Measurements from ENCODE around the gene PXDN.
"Not testable (repeated sequence)": the region's sequence is repeated elsewhere in the genome, so short reads cannot be mapped to it uniquely, and the experiment has no call there.

PXDN gene

DNA sequence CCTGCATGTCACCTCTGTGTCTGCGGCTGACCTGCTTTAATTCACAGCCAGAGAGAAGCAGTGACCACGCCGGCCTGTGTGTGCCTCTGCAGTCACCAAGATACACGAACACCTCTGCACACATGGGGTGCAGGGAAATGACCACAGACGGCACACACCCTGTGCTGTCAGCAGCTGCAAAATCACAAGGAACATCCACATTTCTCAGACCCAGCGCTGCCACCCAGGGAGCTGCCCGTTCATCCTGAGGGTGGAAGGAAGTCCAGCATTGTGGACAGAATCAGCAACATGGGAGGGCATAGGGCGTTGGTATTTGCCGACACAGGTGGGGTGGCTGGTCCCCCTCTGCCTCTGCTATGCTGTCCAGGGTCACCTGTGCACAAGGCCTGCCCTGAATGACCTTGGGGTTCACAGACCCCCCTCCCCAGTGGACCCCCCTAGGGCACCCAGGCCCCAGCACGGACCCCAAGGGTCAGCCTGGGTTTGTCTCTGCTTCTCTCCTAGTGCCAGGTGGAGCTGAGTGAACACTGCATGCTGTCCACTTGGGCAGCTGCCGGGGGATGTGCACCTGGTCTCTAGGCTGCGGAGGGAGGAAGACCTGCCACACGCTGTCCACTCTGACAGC is 107.4 kb downstream of the PXDN start:
- DNase-seq: no peak

DNA sequence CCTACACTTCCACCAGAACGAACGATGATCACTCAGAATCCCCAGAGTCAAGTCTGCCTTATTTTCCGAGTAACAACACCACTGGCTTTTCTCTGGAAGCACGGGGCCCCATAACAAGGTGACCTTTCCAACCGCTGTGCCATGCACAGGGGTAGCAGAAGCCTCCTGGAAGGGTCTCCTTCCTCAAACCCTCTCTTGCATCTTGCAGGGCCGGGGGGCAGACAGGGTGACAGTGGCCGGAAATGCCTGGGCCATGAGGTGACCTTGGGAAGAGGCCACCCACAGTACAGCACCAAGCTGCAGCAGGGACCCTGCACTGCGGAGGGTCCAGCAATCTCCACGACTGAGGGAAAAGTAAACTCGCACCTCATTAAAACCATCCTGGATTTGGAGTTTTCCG is 108.5 kb downstream of the PXDN start:
- no peak for DNase-seq

- no peak for DNase-seq
These were observed 109.5 kb downstream of the PXDN start for GRCh38 chr2:1634681-1635341.

DNA sequence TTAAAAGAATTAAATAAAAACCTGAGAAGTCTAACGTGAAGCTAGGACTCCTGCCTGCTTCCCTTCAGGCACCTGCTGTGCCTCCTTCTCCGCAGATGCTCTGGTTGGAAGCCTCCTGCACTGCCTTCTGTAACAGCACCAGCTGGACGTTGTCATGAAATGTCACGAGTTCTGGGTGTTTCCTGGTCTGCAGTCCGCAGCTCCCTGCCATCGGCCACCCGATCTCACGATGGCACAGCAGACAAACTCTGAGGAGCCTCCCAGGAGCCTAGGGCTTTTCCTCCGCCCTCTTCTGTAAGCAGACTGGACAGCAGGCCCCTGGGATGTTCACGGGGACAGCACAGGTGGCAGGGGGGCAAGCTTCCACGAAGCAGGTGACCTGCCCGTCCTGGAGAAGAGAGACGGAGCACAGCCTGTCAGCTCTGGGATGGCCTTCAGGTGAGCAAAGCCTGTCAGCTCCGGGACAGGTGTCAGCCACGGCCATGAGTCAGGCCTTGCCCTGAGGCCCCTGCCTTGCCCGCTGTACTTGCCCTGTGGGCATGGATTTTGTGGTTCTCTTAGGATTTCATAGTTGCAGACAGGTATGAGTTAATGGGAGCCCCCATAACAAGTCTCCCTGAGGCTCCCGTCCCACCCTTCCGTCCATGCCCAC is 110.3 kb downstream of the PXDN start:
- no peak for DNase-seq

DNA sequence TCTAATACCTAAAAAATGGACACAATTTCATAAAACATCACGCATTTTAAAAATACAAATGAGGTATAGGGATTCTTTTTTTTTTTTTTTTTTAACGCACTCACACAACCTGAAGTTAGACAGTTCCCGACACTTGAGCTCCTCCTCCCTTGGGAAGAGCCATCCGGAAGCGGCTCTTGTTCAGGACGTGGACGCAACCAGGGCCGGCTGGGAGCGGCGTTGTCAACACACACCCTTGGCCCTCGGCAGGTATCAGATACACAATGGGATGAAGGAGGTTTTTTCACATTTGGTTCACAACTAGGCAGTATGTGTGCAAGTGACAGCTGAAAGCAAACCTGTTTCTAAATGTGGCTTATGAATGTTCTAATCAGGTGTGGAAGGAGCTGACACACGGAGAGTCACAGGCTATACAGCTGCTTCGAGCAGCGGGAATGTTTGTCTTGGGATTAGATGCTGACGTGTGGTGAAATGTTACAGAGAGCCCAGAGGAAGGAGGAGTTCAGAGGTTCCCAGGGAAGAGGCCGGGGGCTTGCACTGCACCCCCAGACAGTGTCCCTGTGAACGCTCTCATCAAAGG is 111.1 kb downstream of the PXDN start:
- DNase-seq: no peak

DNA sequence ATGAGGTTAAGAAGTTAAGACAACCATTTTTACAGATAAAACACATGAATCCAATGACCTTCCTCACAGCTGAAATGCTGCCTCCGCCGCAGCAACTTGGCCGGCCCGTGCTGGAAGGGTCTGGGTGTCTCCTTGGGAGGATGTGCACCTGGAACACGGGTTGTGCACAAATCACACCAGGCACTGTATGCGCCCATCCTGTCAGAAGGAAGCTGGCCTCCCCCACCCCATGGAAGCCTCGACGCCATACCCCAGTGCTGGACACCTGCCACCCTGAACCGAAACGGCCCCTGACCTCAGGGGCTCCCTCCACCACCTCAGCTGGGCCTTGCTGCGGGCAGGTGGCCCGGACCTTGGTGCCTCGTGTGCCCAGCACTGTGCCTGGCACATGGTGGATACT is 111.8 kb downstream of the PXDN start:
- no peak for DNase-seq

DNA sequence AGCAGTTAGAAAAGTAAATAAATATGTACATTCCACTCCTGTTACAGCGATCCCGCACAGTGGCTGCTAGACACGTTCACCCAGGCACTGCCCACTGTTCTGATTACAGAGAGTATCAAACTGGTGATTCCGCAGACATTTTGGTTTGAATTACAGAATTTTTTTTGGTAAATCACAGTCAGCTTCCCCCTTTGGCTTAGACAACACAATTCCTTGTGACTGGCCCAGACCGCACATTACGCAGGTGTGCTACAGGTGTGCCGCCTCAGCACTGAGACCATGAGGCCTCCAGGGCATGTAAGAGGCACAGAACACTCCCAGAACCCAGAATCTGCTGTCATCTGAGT is 112.3 kb downstream of the PXDN start:
- DNase-seq: no peak

DNA sequence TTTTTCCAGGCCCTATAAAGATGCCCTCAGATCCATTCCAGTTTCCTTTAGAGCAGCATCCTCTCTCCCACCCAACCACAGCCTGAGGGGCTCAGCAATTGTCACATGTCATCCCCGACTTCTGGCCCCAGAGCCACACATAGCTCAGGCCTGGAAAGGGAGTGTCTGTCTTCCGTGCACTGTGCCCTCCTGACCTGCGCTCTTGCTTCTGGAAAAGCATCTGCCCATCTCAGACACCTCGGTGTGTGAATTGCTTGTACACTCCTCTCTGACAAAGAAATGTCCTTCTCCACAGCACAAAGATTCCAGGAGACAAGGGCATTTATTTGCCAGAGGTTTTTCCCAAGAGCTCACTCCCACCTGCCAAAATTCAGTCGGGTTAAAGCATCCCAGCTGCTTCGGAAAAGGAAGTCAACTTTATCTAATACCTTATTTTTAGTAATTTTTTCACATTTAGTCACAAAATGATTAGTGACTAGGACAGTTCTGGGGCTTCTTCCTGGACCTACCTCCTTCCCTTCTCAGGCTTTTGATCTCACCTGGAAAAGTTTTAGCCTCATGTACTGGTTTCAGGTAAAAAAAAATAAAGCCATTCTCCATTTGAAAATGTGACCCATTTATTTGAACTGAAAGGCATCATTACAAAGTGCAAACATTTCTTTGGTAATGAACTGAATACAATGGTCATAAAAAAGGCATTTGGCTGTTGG is 112.9 kb downstream of the PXDN start:
- no peak for DNase-seq

DNA sequence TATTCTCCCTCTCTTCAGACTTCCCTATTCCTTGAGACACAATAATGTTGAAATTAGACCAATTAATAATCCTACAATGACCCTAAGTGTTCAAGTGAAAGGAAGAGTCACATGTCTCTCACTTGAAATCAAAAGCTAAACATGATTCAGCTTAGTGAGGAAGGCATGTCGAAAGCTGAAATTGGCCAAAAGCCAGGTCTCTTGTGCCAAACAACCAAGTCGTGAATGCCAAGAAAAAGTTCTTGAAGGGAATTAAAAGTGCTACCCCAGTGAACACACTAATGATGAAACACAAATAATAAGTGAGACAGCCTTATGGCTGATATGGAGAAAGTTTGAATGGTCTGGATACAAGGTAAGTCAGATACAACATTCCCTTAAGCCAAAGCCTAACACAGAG is 115.4 kb downstream of the PXDN start:
- no peak for DNase-seq

DNA sequence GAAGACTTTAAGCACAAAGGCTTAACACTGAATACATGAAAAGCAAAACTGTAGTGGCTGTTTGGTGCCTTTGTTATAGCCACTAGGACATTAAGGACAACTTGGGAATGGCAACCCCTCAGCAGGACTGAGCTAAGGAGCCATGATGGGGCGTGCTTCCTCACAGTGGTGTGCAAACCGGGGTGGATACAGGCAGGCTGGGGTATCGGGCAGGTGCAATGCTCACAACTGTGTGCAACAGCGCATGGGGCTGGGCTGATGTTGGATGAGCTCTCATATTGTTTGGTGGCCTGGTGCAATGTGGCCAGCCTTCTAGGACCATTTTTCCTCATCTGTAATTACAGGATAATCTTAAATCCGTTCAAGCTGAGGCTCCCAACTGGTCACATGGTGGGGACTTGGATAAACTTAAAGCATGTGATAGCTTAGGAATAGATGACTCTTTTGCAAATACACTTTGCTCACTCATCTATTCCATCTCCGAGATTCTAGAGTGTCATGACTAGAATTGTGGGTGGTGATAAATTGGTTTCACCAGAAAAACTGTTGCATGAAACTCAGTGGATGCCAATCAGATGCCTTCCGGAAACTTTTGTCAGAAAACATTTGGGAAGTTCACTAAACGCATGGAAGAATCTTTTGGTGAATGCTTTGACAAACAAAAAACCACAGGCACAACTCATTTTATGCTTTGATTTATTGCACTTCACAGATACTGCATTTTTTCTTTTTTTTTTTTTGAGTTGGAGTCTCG is 116.5 kb downstream of the PXDN start:
- no peak for DNase-seq

GRCh38 chr2:1626271-1626681 is 118.0 kb downstream of the PXDN start:
- no peak for DNase-seq

DNA sequence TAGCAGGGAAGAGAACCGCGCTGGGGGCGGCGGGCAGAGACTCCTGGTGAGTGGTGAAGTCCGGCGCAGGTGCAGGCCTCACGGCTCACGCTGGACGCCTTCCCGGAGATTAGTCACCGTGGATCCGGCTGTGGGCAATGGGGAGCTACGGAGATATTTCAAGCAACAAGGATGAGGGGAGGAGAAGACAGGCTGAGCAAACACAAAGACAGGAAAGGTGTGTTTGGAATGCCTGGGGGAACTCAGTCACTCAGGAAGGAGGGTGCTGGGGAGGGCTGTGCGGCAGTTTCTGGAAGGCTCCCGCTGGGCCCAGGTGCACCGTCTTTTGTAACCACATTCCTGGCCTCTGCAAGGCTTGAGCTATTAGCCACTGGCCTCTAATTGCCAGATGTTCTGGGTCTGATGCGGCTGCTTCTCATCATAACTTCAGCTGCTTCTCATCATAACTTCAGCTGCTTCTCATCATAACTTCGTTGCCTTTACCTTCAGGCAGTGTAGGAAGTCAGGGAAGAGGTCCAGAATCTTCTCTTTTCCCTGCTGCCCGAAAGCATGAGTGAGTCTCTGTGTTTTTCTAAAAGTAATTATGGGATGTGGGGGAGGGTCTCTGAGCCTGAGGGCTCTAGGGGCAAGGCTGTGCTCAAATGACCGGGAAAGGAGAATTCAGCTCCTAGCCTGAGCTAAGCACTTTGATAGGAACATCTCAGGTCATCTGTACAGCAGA is 118.9 kb downstream of the PXDN start:
- DNase-seq: no peak

- no peak for DNase-seq
These were observed 120.3 kb downstream of the PXDN start for GRCh38 chr2:1623906-1624445.

DNA sequence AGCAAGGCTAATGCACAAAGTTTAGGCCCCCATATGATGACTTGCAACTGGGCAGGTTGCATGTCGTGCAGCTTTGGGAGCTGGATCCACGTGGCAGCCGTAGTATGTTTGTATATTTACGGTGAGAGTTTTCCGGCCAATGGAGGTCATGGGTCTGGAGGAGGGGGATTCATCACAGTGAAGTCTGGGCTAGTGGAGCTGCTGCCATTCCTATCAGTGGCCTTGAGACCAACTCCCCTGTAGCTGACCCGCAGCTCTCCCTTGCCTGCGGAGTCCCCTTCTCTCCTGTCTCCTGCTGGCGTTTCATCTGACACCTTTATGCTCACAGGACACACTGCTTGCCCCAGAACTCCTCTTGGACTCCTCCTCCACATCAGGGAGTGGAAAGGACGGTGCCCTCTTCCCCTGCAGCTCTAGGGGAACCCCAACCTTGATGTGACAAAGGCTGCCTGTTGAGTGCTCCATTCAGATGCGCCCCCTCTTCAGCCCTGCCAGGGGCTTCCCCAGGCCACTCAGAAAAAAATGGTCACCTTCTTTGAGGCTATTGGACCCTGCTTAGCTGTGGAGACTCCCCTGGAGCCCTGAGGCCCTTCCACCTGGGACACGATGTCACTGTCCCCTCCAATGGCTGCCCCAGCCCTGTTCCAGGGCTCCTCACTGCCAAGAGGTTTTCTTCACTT is 121.7 kb downstream of the PXDN start:
- DNase-seq: no peak

DNA sequence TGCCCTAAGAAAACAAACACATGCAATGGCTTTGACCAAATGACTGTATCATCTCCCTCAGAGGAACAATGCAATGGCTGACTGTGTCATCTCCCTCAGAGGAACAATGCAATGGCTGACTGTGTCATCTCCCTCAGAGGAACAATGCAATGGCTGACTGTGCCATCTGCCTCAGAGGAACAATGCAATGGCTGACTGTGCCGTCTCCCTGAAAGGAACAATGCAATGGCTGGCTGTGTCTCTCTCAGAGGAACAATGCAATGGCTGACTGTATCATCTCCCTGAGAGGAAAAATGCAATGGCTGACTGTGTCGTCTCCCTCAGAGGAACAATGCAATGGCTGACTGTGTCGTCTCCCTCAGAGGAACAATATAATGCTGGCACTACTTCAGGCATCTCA is 122.3 kb downstream of the PXDN start:
- DNase-seq: not testable (repeated sequence)

DNA sequence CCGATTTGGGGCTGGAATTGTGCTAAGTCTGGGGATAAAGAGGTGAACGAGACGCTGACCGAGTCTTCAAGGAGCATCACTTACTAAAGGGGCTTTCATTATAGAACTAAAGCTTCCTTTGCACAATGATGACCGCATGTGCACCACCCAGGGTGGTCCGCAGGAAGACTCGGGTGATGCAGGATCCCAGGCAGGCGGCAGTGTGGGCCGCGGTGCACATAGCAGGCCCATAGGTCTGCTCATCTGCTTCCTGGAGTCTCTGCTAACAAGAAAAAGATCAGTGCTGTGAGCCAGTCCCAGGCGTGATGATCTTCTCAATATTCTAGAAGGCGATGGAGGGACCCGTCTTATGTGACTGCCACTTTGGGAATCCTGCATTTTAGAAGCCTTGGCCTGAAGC is 122.8 kb downstream of the PXDN start:
- DNase-seq: no peak

- DNase-seq: no peak
These were observed 123.3 kb downstream of the PXDN start for GRCh38 chr2:1621041-1621440.

DNA sequence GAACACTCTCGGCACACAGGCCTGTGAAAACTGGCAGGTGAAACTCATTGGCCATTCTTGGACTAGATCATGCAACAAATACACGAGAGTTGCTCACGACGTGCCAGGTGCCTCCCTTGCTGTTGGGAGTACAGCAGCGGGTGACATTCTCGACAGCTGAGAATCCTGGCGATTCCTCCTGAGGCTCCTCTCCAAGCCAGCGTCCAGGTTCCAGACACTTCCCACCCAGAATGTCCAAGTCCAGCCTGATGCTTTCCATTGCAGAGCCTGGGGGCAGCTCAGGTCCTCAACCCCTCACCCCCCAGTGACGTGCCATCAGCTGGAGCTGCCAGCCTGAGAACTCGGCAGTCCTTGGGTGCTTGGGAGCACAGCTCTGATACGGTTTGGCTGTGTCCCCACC is 124.2 kb downstream of the PXDN start:
- DNase-seq: no peak

- no peak for DNase-seq
These were observed 124.8 kb downstream of the PXDN start for GRCh38 chr2:1619556-1619955.

DNA sequence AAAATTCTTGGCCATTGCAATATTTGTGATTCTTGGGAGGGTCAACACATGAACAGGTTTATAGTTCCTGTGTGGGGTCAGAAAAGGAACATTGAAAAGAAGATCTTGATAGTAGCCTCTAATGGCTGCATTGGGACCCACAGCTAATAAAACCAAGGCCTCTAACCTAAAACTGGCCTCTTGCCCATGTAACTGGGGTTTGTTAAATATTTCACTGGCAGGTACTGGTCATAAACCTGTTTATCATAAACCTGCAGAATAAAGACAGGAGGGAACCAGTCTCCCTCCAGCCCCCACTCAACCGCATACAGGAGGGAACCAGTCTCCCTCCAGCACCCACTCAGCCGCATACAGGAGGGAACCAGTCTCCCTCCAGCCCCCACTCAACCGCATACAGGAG is 125.3 kb downstream of the PXDN start:
- DNase-seq: no peak
